DND-41 (cell line): ENCODE data around the gene SYT9.

Source experiments
- ATAC-seq: fragments of 200-7000 bp; cut with Tn5 transposase; 3 replicates; pipeline ENCODE4 v1.9.1; 2021; ENCODE audit warnings: low read depth; ENCODE audit not compliant: insufficient read depth
- DNase-seq: peaks from one replicate; pipeline ENCODE4 v3.0.0-alpha.2; 2020
- H2AFZ ChIP-seq: 2 replicates; pipeline ENCODE4 v1.6.0; 2012; ENCODE audit warnings: low read depth, low read length
- H3K27ac ChIP-seq: 2 replicates; pipeline ENCODE4 v1.5.1; 2012; ENCODE audit warnings: low read length, inconsistent platforms
- H3K27me3 ChIP-seq: fragments of 200-600 bp; sonication (generic); 2 replicates; pipeline ENCODE4 v1.6.0; 2012; ENCODE audit warnings: low read length, mild to moderate bottlenecking, inconsistent platforms; ENCODE audit not compliant: insufficient read depth, poor library complexity
- H3K36me3 ChIP-seq: 2 replicates; pipeline ENCODE4 v1.5.1; 2012; ENCODE audit warnings: low read length, inconsistent platforms; ENCODE audit not compliant: insufficient read depth
- H3K4me1 ChIP-seq: 2 replicates; pipeline ENCODE4 v1.5.1; 2012; ENCODE audit warnings: mild to moderate bottlenecking, low read length; ENCODE audit not compliant: insufficient read depth
- H3K4me2 ChIP-seq: 2 replicates; pipeline ENCODE4 v1.6.0; 2012; ENCODE audit warnings: mild to moderate bottlenecking, moderate library complexity, low read length, inconsistent platforms; ENCODE audit not compliant: insufficient read depth
- H3K4me3 ChIP-seq, 2 experiments: fragments of 200-600 bp in 1 of 2; shearing (Covaris generic) in 1 of 2; 2 replicates each; pipeline ENCODE4 v1.5.1; 2012 to 2016; ENCODE audit warnings: inconsistent platforms in 2 of 2, low read length in 2 of 2, mild to moderate bottlenecking in 2 of 2, low read depth in 1 of 2, moderate library complexity in 1 of 2
- H3K79me2 ChIP-seq: 2 replicates; pipeline ENCODE4 v1.6.0; 2012; ENCODE audit warnings: low read length, inconsistent platforms; ENCODE audit not compliant: insufficient read depth
- H3K9ac ChIP-seq: 2 replicates; pipeline ENCODE4 v1.6.0; 2012; ENCODE audit warnings: low read depth, mild to moderate bottlenecking, inconsistent platforms, low read length, moderate library complexity
- H3K9me3 ChIP-seq: 2 replicates; pipeline ENCODE4 v1.5.1; 2012; ENCODE audit warnings: low read length, moderate library complexity, mild to moderate bottlenecking, inconsistent platforms; ENCODE audit not compliant: insufficient read depth, severe bottlenecking
- H4K20me1 ChIP-seq: 2 replicates; pipeline ENCODE4 v1.6.0; 2012; ENCODE audit warnings: low read length; ENCODE audit not compliant: insufficient read depth
- EZH2 ChIP-seq: IDR thresholded peaks from 3 replicates; pipeline ENCODE4 v1.6.1; 2012; ENCODE audit warnings: borderline replicate concordance, low read depth, mild to moderate bottlenecking, moderate library complexity, low read length, inconsistent platforms; ENCODE audit not compliant: severe bottlenecking
- TF ChIP-seq, protein P1 (sequence below): IDR thresholded peaks from 2 replicates; pipeline ENCODE4 v1.5.1; 2012; ENCODE audit warnings: borderline replicate concordance, low read length, moderate library complexity, mild to moderate bottlenecking; ENCODE audit not compliant: poor library complexity, severe bottlenecking; ENCODE audit errors: extremely low read depth

Gene SYT9

DNA sequence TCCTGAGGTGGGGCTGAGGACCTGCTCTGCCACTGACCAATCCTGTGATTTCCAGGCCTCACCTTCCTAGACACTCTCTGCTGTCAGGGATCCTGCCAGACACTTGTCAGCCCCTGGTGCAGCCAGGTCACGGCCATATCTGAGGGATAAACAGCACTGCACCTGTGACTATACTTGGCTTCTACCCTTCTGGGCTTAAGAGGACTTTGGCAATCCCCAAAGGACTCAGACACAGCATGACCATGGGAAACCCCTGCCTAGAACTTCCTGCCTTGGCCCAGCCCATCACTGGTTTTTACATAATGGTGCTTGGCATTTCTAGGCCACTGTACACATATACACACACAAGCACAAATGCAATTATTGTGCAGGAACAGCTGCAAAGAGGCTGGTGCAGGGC lies 222.0 kb downstream of the SYT9 start:
- H3K27me3 ChIP-seq: peaks cover 3% of the 10 kb centered on the region
- ATAC-seq (no peak), DNase-seq (no peak)
- H3K9me3 ChIP-seq: no peaks in the 10 kb centered on the region
- no peak overlapping the region for H3K9ac ChIP-seq
- H3K27ac ChIP-seq: no peak overlapping the region
- TF ChIP-seq, protein P1, sequence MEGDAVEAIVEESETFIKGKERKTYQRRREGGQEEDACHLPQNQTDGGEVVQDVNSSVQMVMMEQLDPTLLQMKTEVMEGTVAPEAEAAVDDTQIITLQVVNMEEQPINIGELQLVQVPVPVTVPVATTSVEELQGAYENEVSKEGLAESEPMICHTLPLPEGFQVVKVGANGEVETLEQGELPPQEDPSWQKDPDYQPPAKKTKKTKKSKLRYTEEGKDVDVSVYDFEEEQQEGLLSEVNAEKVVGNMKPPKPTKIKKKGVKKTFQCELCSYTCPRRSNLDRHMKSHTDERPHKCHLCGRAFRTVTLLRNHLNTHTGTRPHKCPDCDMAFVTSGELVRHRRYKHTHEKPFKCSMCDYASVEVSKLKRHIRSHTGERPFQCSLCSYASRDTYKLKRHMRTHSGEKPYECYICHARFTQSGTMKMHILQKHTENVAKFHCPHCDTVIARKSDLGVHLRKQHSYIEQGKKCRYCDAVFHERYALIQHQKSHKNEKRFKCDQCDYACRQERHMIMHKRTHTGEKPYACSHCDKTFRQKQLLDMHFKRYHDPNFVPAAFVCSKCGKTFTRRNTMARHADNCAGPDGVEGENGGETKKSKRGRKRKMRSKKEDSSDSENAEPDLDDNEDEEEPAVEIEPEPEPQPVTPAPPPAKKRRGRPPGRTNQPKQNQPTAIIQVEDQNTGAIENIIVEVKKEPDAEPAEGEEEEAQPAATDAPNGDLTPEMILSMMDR: no peak
- TF ChIP-seq EZH2: no peak
- H3K4me2 ChIP-seq: no peak overlapping the region
- no peaks in the 10 kb centered on the region for H3K4me1 ChIP-seq
- H3K4me3 ChIP-seq: no peak overlapping the region
- no peaks in the 10 kb centered on the region for H3K79me2 ChIP-seq
- no peaks in the 10 kb centered on the region for H3K36me3 ChIP-seq
- no peak overlapping the region for H2AFZ ChIP-seq
- H4K20me1 ChIP-seq: no peaks in the 10 kb centered on the region

- H3K79me2 ChIP-seq: no peaks in the 10 kb centered on the region
- no peaks in the 10 kb centered on the region for H4K20me1 ChIP-seq
- H3K9ac ChIP-seq: no peak overlapping the region
- no peaks in the 10 kb centered on the region for H3K4me1 ChIP-seq
- no peak for ATAC-seq
- no peak for DNase-seq
- no peak overlapping the region for H3K4me2 ChIP-seq
- TF ChIP-seq EZH2: no peak
- TF ChIP-seq, protein P1: no peak
- H3K36me3 ChIP-seq: no peaks in the 10 kb centered on the region
- no peak overlapping the region for H3K4me3 ChIP-seq
- no peaks in the 10 kb centered on the region for H3K9me3 ChIP-seq
- H3K27ac ChIP-seq: no peak overlapping the region
- H3K27me3 ChIP-seq: peaks cover 2% of the 10 kb centered on the region
- H2AFZ ChIP-seq: no peak overlapping the region
Measured at GRCh38 chr11:7480113-7480512, 228.4 kb downstream of the SYT9 start.

- no peak overlapping the region for H2AFZ ChIP-seq
- no peak overlapping the region for H3K4me2 ChIP-seq
- no peak overlapping the region for H3K4me3 ChIP-seq
- no peaks in the 10 kb centered on the region for H4K20me1 ChIP-seq
- no peaks in the 10 kb centered on the region for H3K36me3 ChIP-seq
- peaks cover 9% of the 10 kb centered on the region for H3K27me3 ChIP-seq
- ATAC-seq (no peak), DNase-seq (no peak)
- H3K4me1 ChIP-seq: no peaks in the 10 kb centered on the region
- H3K27ac ChIP-seq: no peak overlapping the region
- no peak for TF ChIP-seq EZH2
- TF ChIP-seq, protein P1: no peak
- no peak overlapping the region for H3K9ac ChIP-seq
- H3K79me2 ChIP-seq: no peaks in the 10 kb centered on the region
- H3K9me3 ChIP-seq: no peaks in the 10 kb centered on the region
Measured at GRCh38 chr11:7484131-7484530, 232.4 kb downstream of the SYT9 start.

DNA sequence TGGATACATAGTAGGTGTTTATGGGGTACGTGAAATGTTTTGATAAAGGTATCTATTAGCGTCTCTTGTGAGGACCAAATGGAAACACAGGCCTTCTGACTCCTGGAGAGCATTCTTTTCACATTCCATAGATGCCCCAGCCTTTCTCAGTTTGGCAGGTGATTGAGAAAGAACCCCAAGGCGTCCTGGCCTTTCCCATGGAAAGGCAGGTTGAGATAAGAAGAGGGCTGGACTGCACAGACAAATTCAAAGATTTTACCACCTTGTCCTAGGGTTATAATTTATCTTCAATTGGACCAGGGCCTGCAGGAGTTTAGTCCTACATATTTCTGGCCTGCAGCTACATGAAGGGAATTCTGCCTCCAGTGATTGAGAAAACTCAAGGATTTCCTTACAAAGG lies 232.9 kb downstream of the SYT9 start:
- Histone ChIP-seq H3K9ac (no peak overlapping the region), H3K4me2 (no peak overlapping the region), H3K4me3 (no peak overlapping the region), H3K79me2 (no peaks in the 10 kb centered on the region), H3K4me1 (no peaks in the 10 kb centered on the region), H2AFZ (no peak overlapping the region), H3K9me3 (no peaks in the 10 kb centered on the region), H3K36me3 (no peaks in the 10 kb centered on the region), H4K20me1 (no peaks in the 10 kb centered on the region), H3K27me3 (peaks cover 11% of the 10 kb centered on the region), H3K27ac (no peak overlapping the region)
- DNase-seq (no peak), ATAC-seq (no peak)
- no peak for TF ChIP-seq EZH2
- TF ChIP-seq, protein P1: no peak
